ENCODE measurements around the gene ASS1.

The ASS1 gene

DNA sequence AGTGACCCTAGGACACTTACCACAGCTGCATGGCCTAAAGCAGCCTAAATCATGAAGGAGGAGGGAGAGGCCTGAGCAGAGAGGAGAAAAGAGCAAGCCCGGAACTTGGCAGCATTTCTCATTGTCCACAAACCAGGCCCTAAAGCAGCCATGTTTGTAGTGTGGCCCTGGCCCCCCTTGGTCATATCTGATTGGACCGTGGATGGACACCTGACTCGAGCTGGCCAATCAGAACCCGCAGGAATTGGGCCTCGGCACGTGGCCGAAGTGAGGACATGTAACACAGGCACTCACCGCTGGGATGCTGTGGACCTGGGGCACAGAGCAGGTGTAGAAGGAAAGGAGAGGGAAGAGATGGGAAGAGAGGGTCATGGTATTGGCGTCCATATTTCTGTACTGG lies 56.9 kb downstream of the ASS1 start:
- no peak for DNase-seq

DNA sequence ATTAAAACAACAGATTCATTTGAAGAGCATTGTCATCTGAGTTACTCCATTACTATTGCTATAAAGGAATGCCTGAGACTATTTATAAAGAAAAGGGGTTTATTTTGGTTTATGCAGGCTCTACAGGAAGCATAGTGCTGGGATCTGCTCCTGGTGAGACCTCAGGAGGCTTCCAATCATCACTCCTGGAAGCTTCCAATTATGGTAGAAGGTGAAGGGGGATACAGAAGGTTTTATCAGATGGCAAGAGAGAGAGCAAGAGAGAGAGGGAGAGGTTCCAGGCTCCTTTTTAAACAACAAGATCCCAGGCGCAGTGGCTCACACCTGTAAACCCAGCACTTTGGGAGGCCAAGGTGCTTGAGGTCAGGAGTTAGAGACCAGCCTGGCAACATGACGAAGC lies 63.5 kb downstream of the ASS1 start:
- no peak for DNase-seq

DNA sequence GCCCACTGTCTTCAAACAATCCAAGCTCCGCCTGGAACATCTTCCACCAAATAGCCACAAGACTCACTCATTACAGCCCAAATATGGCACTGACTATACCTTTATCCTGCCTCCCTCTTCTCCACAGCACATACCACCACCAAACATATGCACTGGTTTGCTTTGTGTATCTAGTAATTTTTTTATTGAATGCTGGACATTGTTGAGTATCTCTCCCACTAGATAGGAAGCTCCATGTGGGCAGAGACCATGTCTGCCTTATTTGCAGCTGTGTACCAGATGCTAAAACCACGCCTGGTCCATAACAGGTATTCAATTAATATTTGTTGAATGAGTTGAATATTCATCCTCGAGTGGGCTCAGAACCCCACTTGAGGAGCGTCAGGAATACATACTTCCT lies 67.4 kb downstream of the ASS1 start:
- DNase-seq: no peak

DNA sequence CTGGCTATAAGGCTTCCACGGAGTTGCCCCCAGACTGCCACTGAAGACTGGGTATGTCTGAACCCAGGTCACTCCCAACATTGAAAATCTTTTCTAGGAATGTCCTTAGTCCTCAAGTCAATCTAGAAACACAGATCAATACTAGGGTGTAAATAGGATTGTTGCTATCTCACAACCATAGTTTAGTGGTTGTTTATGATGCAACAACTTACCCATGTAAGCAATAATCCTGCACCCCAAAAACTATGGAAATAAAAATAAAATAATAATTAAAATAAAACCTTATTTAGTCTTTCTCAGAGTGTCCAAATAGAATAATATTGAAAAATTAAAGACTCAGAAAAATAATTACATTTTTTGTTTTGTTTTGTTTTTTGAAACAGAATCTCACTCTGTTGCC lies 68.3 kb downstream of the ASS1 start:
- no peak for DNase-seq

DNA sequence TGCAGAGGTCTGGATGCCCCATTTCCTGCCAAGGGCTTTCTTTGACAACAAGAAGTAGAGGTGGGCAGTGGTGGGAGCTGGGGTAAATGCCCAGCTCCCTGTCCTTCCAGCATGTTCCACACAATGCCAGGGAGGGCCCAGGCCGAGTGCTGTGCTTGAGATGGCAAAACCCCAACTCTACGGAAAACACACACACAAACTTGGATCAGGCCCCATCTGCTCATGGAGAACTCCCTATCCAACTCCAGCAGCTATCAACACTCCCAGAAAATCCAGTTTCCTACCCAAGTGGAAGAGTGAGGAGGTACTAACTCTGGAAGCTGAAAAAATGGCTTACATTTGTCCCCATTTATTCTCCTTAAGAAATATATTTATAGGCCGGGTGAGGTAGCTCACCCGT lies 73.5 kb downstream of the ASS1 start:
- no peak for DNase-seq

DNA sequence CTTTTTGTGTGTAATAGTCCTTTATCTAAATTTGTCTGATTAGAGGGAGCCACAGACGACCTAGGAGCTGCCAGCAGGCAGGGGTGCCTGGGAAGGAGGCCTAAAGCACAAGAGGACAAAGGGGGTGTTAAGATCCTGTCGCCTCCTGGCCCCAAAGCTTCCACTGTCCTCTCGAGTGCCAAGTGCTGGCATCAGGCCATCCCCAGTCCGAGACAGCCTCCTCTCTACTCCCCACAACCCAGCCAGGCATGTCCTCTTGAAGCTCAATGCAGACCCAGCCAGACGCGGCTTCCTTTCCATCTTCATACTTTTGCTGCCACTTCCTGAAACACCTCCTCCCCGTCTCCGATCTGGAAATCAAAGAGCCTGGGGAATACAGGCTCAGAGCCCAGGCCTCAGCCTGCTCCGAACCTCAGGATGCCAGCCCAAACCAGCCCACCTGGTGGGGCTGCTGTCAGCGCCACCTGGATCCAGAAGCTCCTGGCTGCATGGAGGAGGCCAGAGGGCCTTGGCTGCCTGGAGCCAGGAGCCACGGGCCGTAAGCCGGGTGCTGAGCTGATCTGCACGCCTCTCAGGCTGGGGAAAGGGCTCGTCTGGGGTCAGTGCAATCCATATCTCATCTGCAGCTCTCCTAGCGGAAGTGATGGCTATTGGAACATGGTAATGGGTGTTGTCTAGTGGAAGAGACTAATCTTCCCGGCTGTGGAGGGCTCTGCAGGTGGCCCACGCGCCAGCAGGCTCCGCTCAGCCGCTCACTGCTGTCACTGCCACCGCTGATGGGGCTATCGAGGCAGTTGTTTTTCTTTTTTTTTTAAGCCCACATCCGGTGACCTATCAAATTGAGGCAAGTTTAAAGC lies 74.4 kb downstream of the ASS1 start:
- peak; percentile 56 for DNase-seq

DNA sequence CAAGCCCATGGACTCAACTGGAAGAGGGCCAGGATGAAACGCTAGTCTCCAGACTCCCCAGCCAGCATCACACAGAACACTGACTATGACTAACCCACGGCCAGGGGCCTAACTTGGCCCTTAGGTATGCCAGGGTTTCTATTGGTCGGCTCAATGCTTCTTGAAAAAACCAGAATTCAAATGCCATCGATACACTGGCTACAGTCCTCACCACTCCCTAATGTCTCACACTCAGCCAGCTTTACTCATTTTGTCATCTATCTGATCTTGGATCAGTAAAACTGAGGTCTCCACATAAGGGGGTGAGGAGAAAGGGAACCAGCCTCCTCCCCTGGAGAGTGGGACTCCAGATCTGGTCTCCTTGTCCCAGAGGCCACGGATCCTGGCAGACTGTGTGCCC lies 75.2 kb downstream of the ASS1 start:
- no peak for DNase-seq

DNA sequence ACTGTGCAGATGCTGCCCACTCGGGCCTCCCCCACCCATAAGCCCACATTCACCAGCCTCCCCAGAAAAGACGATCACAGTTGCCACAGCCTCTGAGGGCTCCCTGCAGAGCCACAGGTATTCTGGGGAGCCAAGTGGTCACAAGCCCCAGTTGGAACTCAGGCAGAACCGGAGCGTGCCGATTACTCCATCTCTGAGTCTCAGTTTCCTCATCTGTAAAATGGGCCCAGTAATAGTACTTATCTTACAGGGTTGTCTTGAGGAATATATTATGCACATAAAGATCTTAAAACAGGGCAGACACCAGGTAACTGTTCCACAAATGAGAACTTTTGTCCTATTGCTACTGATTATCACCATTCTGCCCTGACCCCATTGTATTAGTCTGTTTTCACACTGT lies 77.0 kb downstream of the ASS1 start:
- DNase-seq: no peak

DNA sequence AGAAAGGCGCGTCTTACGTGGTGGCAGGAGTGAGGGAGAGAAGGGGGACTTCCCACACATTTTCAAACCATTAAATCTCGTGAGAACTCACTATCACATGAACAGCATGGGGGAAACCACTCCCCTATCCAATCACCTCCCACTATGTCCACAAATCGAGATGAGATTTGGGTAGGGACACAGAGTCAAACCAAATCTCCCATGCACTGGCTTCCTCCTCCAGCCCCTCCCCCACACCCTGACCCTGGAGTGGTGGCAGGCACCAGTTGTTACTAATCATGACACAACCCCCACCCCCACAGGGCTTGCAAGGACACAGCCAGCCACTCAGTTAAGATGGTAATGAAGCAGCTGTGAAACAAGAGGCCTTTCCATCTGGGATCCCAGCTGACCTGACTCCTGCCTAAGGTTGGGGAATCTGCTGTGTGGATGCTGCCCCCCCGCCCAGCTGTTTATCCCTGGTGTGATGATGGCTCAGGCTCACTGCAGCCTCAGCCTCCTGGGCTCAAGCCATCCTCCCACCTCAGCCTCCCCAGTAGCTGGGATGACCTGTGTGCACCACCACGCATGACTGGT lies 77.6 kb downstream of the ASS1 start:
- peak; percentile 63 for DNase-seq

DNA sequence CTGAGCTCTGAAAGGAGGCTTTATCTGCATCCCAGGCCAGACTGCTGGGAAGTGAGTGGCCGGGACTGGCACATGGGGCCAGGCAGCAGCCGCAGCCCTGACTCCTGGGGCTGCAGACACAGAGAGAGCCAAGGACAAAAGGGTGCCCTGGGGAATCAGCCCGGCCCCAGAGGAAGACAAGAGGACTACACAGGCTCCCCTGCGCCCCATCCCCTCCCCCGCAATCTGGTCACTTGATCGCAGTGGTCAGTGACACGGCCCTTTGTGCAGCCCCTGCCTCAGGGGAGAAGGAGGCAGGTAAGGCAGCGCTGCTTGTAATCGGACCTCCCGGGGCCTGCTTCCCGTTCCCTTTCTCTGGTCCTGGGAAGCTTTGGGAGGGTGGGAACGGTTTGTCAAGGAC lies 79.2 kb downstream of the ASS1 start:
- no peak for DNase-seq

DNA sequence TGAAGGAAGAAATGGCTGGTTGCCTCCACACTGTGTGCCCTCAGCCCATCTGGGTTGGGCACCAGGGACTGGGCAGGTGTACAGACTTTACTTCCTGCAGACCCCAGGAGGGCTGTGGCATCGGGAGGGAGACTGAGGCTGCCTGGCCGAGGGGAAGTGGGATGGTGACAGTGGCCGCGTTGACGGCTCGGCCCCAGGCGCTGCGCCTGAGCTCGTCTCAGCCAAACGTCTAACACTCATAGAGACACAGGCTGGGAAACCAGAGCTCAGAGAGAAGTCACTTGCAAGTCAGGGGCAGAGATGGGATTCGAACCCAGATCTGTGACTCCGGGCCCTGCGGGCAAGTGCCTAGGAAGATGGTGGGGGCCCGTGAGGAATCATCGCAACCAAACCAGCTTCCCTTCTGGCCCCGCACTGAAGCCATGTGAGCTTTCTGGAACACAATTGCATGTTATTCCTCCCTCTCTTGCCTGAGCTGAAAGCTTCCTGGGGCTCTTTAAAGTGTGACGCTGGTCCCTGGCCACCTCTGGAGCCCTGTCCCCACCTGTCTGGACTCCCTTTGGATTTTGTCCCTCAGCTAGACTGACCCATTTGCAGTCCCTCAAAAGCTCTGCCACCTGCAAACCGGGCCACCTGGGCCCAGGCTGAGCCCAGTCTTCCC lies 81.6 kb downstream of the ASS1 start:
- no peak for DNase-seq

DNA sequence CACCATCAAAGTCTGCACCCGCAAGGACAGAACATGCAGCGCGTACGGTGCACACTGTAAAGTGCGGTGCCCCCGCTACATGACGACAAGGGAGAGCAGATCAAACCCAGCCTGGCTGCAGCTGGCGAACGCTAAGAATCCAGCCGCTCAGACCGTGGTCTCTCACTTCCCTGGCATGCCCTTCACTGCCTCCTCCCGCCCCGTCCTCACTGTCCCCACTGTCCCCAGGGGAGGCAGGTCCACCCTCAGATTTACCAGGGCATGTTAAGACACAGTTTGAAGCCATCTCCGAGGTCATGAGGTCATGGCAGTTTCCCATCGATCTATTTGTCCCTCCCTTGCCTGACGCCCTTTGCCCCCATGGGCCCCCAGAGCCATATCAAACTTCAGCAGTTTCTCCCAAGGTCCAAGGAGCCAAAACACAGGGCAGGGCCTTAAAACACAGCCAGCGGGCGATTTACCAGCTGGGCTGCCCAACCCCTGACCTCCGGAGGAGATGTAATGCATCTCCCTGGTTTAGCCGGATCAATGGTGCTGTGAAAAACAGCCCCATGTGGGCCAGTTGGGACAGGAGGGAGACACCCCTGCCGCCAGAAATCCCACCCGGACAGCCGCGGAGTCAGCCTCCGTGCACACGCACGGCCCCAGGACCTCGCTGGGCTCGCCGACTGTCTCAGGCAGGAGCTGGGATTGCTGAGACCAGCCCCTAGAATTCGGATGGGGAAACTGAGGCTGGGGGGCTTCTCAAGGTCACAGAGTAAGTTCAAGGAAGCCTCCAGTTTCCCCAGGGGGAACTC lies 82.3 kb downstream of the ASS1 start:
- DNase-seq: no peak

DNA sequence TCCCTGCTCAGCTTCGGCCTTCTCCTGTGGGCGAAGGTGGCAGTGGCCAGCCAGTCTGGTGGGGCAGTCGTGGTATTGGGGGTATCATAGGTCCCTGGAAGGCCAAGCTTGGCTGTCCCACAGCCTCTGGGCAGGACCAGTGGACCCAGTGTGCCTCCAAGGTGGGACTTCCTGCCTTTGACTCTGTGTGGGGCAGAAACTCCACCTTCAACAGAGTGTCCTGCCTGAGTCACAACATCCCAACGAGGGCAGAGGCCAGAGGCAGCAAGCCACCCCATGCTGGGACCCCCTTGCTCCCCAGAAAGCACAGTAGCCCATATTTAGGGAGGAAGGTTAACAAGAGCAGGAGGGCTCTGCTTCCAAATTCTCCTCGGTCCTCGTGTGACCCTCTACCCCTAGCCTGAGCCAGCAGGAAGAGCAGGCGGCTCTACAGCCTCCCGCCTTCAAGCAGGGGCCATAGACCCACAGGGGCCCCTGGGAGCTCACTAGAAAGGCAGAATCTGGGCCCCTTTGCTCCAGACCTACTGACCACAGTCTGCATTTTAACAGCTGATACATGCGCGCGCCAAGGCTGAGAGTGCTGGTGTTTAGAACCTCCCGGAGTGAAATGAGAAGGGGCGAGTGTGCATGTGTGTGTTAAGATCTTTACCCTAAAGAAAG lies 83.0 kb downstream of the ASS1 start:
- no peak for DNase-seq

DNA sequence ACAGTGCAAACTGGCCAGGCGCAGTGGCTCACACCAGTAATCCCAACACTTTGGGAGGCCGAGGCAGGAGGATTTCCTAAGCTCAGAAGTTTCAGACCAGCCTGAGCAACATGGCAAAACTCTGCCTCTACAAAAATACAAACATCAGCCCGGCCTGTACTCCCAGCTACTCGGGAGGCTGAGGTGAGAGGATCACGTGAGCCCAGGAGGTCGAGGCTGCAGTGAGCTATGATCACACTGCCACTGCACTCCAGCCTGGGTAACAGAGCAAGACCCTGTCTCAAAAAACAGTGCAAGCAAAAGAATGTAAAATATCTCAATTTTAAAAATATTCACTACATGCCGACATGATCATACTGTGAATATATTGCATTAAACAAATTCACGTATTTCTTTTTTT lies 83.9 kb downstream of the ASS1 start:
- no peak for DNase-seq

DNA sequence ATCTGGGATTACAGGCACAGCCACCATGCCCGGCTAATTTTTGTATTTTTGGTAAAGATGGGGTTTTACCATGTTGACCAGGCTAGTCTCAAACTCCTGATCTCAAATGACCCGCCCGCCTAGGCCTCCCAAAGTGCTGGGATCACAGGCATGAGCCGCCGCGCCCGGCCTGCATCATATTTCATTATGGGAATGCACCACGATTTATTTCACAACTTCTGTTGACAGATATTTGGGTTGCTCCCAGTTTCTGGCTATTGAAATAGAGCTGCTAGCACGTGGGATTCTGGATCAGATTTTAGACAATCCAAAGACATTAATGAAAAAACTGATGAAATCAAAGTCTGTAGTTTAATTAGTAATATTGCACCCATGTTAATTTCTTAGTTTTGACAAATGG lies 86.2 kb downstream of the ASS1 start:
- DNase-seq: no peak

DNA sequence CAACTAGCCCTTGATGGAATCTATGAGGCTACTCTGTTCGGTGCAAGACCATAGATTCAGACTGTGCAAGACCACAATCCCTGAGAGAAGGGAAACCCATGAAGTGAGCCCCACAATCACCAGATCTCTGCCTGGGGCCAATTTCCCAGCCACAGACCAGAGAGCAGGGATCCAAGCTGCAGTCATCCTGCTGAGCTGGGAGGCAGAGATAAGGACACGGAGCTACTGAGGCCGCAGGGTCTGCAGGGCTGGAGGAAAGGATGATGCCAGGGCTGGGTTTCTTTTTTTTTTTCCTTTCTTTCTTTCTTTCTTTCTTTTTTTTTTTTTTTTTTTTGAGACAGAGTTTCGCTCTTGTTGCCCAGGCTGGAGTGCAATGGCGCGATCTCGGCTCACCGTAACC lies 86.9 kb downstream of the ASS1 start:
- no peak for DNase-seq

DNA sequence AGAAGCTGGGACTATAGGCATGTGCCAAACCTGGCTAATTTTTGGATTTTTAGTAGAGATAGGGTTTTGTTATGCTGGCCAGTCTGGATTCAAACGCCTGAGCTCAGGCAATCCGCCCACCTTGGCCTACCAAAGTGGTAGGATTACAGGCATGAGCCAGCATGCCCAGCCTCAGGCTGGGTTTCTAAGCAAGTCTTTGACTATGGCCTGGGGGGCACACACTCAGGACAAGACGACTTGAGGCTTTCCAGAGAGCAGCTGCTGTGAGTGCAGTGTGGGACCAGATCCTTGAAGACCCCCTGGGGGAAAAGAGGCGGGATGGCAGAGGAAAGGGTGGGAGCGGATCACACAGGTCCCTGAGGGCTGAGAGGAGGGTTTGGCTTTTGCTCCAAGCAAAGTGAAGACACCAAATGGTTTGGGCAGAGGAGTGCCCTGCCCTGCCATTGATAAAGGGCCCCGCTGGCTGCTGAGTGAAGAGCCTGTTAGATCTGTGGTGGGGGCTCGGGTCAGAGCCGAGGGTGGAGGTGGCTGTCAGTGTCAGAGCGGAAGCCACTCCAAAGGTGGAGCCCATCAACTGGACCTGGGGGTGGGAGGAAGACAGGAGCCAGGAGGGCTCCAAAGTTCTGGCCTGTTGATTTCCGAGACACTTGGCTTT lies 87.8 kb downstream of the ASS1 start:
- no peak for DNase-seq

DNA sequence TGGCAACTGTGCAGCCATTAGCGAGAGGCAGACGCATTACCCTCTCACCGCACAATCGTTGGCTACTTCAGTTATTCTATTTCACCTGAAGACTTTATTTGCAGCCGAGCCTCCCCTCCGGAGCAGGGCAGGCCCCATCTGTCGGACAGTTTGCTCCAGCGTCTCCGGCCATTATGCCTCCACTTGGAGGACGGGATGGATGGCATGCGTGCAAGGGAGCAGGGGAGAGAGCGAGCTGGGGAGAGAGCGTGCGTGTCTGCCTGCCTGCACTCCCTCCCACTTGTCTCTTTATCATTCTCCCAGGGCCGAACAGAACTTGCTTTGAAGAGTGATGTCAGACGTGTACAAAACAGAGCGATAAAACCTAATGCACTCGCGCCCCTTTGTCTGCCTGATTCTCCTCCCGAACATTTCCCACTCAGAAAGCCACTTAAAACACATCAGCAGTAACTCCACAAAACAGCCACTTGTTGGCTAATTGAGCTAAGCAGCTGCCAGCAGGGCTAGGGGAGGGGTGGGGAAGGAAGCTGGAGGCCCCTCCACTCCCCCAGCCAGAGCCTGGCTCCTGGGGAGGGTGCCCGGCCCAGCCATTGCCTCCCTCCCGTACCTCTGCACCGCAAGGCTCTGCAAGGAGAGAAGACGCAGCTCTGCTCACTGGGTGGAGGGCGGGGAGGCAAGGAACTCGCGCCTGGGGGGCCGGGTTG lies 91.2 kb downstream of the ASS1 start:
- peak; percentile 81 for DNase-seq

DNA sequence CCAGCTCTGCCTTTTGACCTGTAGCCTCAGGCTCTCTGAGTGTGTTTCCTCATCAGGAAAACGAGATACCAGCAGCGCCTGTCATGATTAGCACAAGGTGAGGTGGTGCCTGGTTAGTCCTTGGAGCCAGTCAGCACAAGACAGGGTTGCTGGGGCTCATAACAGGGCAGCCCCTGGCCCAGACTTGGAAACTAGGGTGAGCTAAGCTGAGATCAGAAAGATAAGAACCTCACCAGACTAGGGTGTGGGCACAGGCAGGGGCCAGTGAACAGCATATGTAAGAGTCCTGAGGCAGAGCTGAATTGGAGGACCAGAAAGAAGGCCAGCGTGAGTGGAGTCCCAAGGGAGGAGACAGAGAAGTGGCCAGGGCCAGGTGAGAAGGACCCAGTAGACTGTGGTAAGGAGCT lies 91.9 kb downstream of the ASS1 start:
- DNase-seq: no peak

DNA sequence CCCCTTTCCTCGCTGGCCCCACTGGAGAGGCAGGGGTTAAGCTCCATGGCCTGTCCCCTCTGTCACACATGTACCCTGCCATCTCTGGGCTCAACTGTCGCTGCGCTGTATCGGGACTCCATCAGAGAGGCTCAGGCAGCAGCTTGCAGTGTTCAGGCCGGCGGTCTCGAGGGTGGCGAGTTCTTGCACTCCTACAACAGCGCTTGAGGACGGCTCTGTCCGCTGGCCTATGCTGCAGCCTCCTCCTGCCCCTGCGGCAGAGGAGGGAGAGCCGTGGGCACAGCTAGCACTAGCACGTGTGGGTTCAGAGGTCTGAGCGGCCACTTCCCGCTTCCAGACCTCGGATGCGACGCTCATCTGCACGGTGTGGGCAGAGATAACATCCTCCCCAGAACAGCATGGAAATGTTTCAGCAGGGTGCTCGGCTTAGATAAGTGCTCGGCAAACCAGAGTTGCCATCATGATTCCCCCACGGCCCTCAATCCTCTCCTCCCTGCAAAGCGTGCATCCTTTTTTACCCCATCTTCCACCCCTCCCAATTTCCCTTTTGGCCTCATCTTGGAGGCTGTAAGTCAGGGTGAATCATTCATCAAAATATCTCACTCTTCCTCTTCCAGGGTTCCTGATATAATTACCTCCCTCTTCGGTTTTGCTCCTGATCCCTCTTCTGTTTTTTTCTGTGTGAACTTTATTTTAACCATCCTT lies 92.7 kb downstream of the ASS1 start:
- no peak for DNase-seq

Measured in eye (tissue), 1 donor.